HG03097 (cell line): ENCODE data around the gene CCPG1.

Experiments used
- ATAC-seq: cut with Tn5 transposase; IDR thresholded peaks from one replicate; pipeline ENCODE4 v1.9.1; 2021; ENCODE audit not compliant: unreplicated experiment, low FRiP score

Gene CCPG1

GRCh38 chr15:55322467-55322866, 85.7 kb downstream of the CCPG1 start:
- ATAC-seq = no peak

GRCh38 chr15:55320963-55321362, 87.2 kb downstream of the CCPG1 start:
- no peak for ATAC-seq

GRCh38 chr15:55320238-55320550, 88.0 kb downstream of the CCPG1 start:
- no peak for ATAC-seq

GRCh38 chr15:55319537-55320237, 88.5 kb downstream of the CCPG1 start:
- ATAC-seq = no peak

GRCh38 chr15:55318588-55319494, 89.3 kb downstream of the CCPG1 start, which contains the start of the genes PIGB and PIGBOS1:
PIGB (plus strand) TSS chr15:55319222; CDS start chr15:55319251, 29 bp downstream.
PIGBOS1 (minus strand) TSS chr15:55319123; CDS start chr15:55317792, 1,331 bp downstream.
- peak; percentile 93 for ATAC-seq
